Effector memory CD8-positive, alpha-beta T cell (primary cell): Measurements from ENCODE around the gene TPD52L2.
A peak's percentile ranks its signal among the peaks of the same experiment; 100 is the strongest.

Experiments
- ATAC-seq: fragments of 150-1000 bp; cut with Tn5 transposase; replicated peaks from 2 replicates; pipeline ENCODE4 v1.10.0; 2021; ENCODE audit warnings: mild to moderate bottlenecking, moderate library complexity
- DNase-seq, 3 experiments: peaks; one replicate each; pipeline ENCODE4 v3.0.0; 2021
- H3K27ac Mint-ChIP-seq, 2 donors: one replicate each; pipeline ENCODE4 v1.8.0; 2022; ENCODE audit warnings: mild to moderate bottlenecking in 2 of 2, mixed read lengths in 2 of 2, moderate library complexity in 2 of 2
- H3K27me3 Mint-ChIP-seq, 2 donors: one replicate each; pipeline ENCODE4 v1.8.0; 2022; ENCODE audit warnings: mixed read lengths in 2 of 2
- H3K36me3 Mint-ChIP-seq: one replicate; pipeline ENCODE4 v1.8.0; 2022; ENCODE audit warnings: mild to moderate bottlenecking, moderate library complexity, mixed read lengths; ENCODE audit not compliant: insufficient read depth
- H3K4me1 Mint-ChIP-seq, 2 donors: one replicate each; pipeline ENCODE4 v1.8.0; 2022; ENCODE audit warnings: low read depth in 2 of 2, mixed read lengths in 2 of 2
- H3K4me3 Mint-ChIP-seq, 2 donors: one replicate each; pipeline ENCODE4 v1.8.0; 2022; ENCODE audit warnings: mild to moderate bottlenecking in 2 of 2, mixed read lengths in 2 of 2, moderate library complexity in 2 of 2
- H3K9me3 Mint-ChIP-seq, 2 donors: one replicate each; pipeline ENCODE4 v1.8.0; 2022; ENCODE audit warnings: mixed read lengths in 2 of 2

TPD52L2 gene

GRCh38 chr20:63829945-63830835, 34.9 kb upstream of the TPD52L2 start:
- H3K27me3 Mint-ChIP-seq: peaks cover 41 to 62% of the 10 kb centered on the region in 2 donors
- ATAC-seq (peak; percentile 22), DNase-seq (no peak)
- peaks cover 3% of the 10 kb centered on the region for H3K36me3 Mint-ChIP-seq
- H3K4me1 Mint-ChIP-seq: peaks cover 8 to 9% of the 10 kb centered on the region in 2 donors
- H3K4me3 Mint-ChIP-seq: peak overlapping the region; percentile 81 to 92
- no peaks in the 10 kb centered on the region for H3K9me3 Mint-ChIP-seq
- peak overlapping the region in 1 of 2 donors; percentile 65 for H3K27ac Mint-ChIP-seq

GRCh38 chr20:63830841-63831588, 34.1 kb upstream of the TPD52L2 start, which contains the start of gene ZBTB46:
Gene ZBTB46, minus strand, starts transcription at chr20:63831264. Its CDS starts 40,507 bp downstream, at chr20:63790757.
- Mint-ChIP-seq H3K36me3 (peaks cover 3% of the 10 kb centered on the region), H3K27me3 (peaks cover 33 to 54% of the 10 kb centered on the region in 2 donors), H3K27ac (peak within 1 kb of the TSS in 1 of 2 donors; percentile 65), H3K4me3 (peak within 1 kb of the TSS; percentile 81 to 92), H3K4me1 (peaks cover 8 to 9% of the 10 kb centered on the region in 2 donors), H3K9me3 (no peaks in the 10 kb centered on the region)
- ATAC-seq (peak; percentile 43), DNase-seq (no peak)

GRCh38 chr20:63831646-63831992, 33.5 kb upstream of the TPD52L2 start:
- Mint-ChIP-seq H3K27me3 (peaks cover 27 to 48% of the 10 kb centered on the region in 2 donors), H3K4me3 (no peak overlapping the region), H3K27ac (no peak overlapping the region), H3K9me3 (no peaks in the 10 kb centered on the region), H3K36me3 (peaks cover 3% of the 10 kb centered on the region), H3K4me1 (peaks cover 8 to 9% of the 10 kb centered on the region in 2 donors)
- ATAC-seq (no peak), DNase-seq (no peak)

- H3K27ac Mint-ChIP-seq: no peak overlapping the region
- no peak for DNase-seq
- H3K9me3 Mint-ChIP-seq: no peaks in the 10 kb centered on the region
- H3K4me1 Mint-ChIP-seq: peaks cover 8 to 9% of the 10 kb centered on the region in 2 donors
- H3K4me3 Mint-ChIP-seq: peak overlapping the region; percentile 44 to 58
- peak; percentile 17 for ATAC-seq
- H3K27me3 Mint-ChIP-seq: peaks cover 22 to 42% of the 10 kb centered on the region in 2 donors
- peaks cover 3% of the 10 kb centered on the region for H3K36me3 Mint-ChIP-seq
These were observed 32.9 kb upstream of the TPD52L2 start for GRCh38 chr20:63831993-63832686.

GRCh38 chr20:63833776-63834490, 31.1 kb upstream of the TPD52L2 start:
- Mint-ChIP-seq H3K27ac (peak overlapping the region in 1 of 2 donors; percentile 76), H3K36me3 (peaks cover 3% of the 10 kb centered on the region), H3K4me1 (peaks cover 8 to 13% of the 10 kb centered on the region in 2 donors), H3K9me3 (no peaks in the 10 kb centered on the region), H3K4me3 (peak overlapping the region; percentile 35 to 58), H3K27me3 (peaks cover 14 to 29% of the 10 kb centered on the region in 2 donors)
- DNase-seq: no peak
- ATAC-seq: no peak

GRCh38 chr20:63834491-63834880, 30.6 kb upstream of the TPD52L2 start:
- no peaks in the 10 kb centered on the region for H3K9me3 Mint-ChIP-seq
- no peak overlapping the region for H3K4me3 Mint-ChIP-seq
- H3K36me3 Mint-ChIP-seq: peaks cover 3% of the 10 kb centered on the region
- H3K27me3 Mint-ChIP-seq: peaks cover 8 to 23% of the 10 kb centered on the region in 2 donors
- ATAC-seq (no peak), DNase-seq (no peak)
- no peak overlapping the region for H3K27ac Mint-ChIP-seq
- H3K4me1 Mint-ChIP-seq: peaks cover 7 to 11% of the 10 kb centered on the region in 2 donors

- Mint-ChIP-seq H3K9me3 (no peaks in the 10 kb centered on the region), H3K4me1 (peaks cover 0 to 3% of the 10 kb centered on the region in 2 donors), H3K27me3 (peaks cover under 1 to 19% of the 10 kb centered on the region in 2 donors), H3K27ac (no peak overlapping the region), H3K36me3 (no peaks in the 10 kb centered on the region), H3K4me3 (no peak overlapping the region)
- DNase-seq (no peak), ATAC-seq (no peak)
These were observed 29.8 kb upstream of the TPD52L2 start for GRCh38 chr20:63835021-63835858.

- Mint-ChIP-seq H3K27ac (no peak overlapping the region), H3K36me3 (no peaks in the 10 kb centered on the region), H3K27me3 (peaks cover under 1 to 24% of the 10 kb centered on the region in 2 donors), H3K4me3 (no peak overlapping the region), H3K4me1 (peaks cover 0 to 3% of the 10 kb centered on the region in 2 donors), H3K9me3 (no peaks in the 10 kb centered on the region)
- no peak for ATAC-seq
- DNase-seq: no peak
These were observed 28.4 kb upstream of the TPD52L2 start for GRCh38 chr20:63836458-63837344.

GRCh38 chr20:63837479-63837878, 27.6 kb upstream of the TPD52L2 start:
- no peak overlapping the region for H3K27ac Mint-ChIP-seq
- peaks cover 8 to 31% of the 10 kb centered on the region in 2 donors for H3K27me3 Mint-ChIP-seq
- peaks cover 3 to 4% of the 10 kb centered on the region in 2 donors for H3K4me1 Mint-ChIP-seq
- no peak overlapping the region for H3K4me3 Mint-ChIP-seq
- no peaks in the 10 kb centered on the region for H3K36me3 Mint-ChIP-seq
- no peaks in the 10 kb centered on the region for H3K9me3 Mint-ChIP-seq
- ATAC-seq: no peak
- DNase-seq: no peak

GRCh38 chr20:63839620-63840019, 25.4 kb upstream of the TPD52L2 start:
- Mint-ChIP-seq H3K36me3 (peaks cover 4% of the 10 kb centered on the region), H3K9me3 (no peaks in the 10 kb centered on the region), H3K27me3 (peaks cover 25 to 40% of the 10 kb centered on the region in 2 donors), H3K4me3 (no peak overlapping the region), H3K27ac (no peak overlapping the region), H3K4me1 (peaks cover 8% of the 10 kb centered on the region in 2 donors)
- no peak for DNase-seq
- no peak for ATAC-seq

GRCh38 chr20:63840405-63840828, 24.7 kb upstream of the TPD52L2 start:
- Mint-ChIP-seq H3K4me3 (no peak overlapping the region), H3K9me3 (no peaks in the 10 kb centered on the region), H3K36me3 (peaks cover 4% of the 10 kb centered on the region), H3K27me3 (peaks cover 25 to 44% of the 10 kb centered on the region in 2 donors), H3K4me1 (peaks cover 8 to 11% of the 10 kb centered on the region in 2 donors), H3K27ac (no peak overlapping the region)
- DNase-seq (no peak), ATAC-seq (no peak)
